ENCODE measurements around the gene PLEKHM1.
"Not testable (repeated sequence)": the region's sequence is repeated elsewhere in the genome, so short reads cannot be mapped to it uniquely, and the experiment has no call there.

Gene PLEKHM1

GRCh38 chr17:45468293-45469203 is 22.0 kb downstream of the PLEKHM1 start:
- peaks cover 15 to 30% of the 10 kb centered on the region in 2 experiments for H3K36me3 ChIP-seq (ENCODE audit: control insufficient read depth in 1 of 2, insufficient read depth in 2 of 2, low read depth in 1 of 2, low read length in 2 of 2)
- H3K23ac ChIP-seq (ENCODE audit: low read length in 2 of 2); H3K18ac ChIP-seq (ENCODE audit: low read depth in 1 of 2, low read length in 2 of 2); H3K4me1 ChIP-seq (ENCODE audit: control insufficient read depth, insufficient read depth, low read depth, low read length); H4K91ac ChIP-seq (ENCODE audit: low read length); H3K14ac ChIP-seq (ENCODE audit: low read length in 2 of 2); H4K8ac ChIP-seq (ENCODE audit: low read length); H3K79me1 ChIP-seq (replicated peaks; ENCODE audit: low read length, poor library complexity, severe bottlenecking); H2BK5ac ChIP-seq (ENCODE audit: low read depth, low read length, poor library complexity, severe bottlenecking); H3K27me3 ChIP-seq (ENCODE audit: control insufficient read depth in 1 of 2, insufficient read depth in 1 of 2, low read length in 2 of 2); H3K9me3 ChIP-seq (ENCODE audit: control insufficient read depth, low read length); H3K4me2 ChIP-seq (ENCODE audit: low read length, poor library complexity, severe bottlenecking); H2BK12ac ChIP-seq (ENCODE audit: low read length in 2 of 2); H3K9ac ChIP-seq (ENCODE audit: low read length); H2BK15ac ChIP-seq (ENCODE audit: low read depth, poor library complexity, severe bottlenecking); H3K4me3 ChIP-seq (ENCODE audit: insufficient read depth in 1 of 2, low read depth in 1 of 2, low read length in 2 of 2); DNase-seq; H3K4ac ChIP-seq (ENCODE audit: low read depth in 1 of 2, low read length in 2 of 2); H2AFZ ChIP-seq (ENCODE audit: low read depth, low read length); H3K27ac ChIP-seq (ENCODE audit: low read length, poor library complexity, severe bottlenecking); H2BK120ac ChIP-seq (ENCODE audit: low read depth, low read length); H2AK5ac ChIP-seq (ENCODE audit: low read length, severe bottlenecking): not testable (repeated sequence)
- WGBS, result 100% methylated on average over 2 of the region's 14 CpGs

DNA sequence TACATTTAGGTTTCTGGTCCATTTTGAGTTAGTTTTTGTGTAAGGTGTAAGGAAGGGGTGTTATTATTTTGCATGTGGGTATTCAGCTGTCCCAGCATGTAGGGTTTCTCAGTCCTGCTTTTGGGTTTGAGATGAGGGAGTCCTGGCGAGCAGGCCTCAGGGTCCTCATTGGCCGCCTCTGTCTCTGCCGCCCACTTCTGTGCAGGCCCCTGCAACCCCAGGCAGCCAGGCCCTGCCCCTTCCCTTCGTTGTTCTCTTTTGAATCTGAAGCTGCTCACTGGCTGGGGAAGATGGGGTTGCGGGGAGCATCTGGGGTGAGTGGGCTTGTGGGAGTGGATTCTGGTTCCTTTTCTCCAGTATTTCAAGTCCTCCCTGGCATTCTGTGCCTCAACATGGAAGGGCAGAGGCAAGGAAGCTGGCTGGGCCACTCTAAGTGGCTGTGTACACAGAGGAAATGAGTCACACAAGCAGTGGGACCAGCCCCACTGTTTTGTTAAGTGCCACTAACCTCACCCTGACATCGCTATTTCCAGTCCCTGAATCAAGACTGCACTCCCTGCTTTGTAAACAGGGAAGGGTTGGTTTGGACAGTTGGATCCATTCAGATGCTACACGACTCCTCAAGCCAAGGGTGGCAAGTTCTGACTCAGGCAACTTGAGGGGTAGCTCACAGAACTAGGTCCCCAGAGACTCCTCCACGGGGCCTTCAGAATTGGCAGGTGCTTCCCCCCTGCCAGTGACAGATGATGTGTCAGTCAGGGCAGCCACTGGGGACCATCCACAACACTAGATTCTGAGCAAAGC is 28.8 kb downstream of the PLEKHM1 start:
- peak; percentile 89 for DNase-seq

DNA sequence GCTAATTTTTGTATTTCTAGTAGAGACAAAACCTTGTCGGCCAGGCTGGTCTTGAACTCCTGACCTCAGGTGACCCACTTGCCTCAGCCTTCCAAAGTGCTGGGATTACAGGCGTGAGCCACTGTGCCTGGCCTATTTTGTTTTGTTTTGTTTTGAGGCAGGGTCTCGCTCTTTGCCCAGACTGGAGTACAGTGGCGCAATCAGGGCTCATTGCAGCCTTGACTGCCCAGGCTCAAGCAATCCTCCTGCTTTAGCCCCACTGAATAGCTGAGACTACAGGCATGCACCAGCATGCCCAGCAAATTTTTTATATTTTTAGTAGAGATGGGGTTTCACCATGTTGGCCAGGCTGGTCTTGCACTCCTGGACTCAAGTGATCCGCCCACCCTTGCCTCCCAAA is 30.1 kb downstream of the PLEKHM1 start:
- H3K9me3 ChIP-seq (ENCODE audit: control insufficient read depth, low read length); H3K14ac ChIP-seq (ENCODE audit: low read length in 2 of 2); H3K4me3 ChIP-seq (ENCODE audit: insufficient read depth in 1 of 2, low read depth in 1 of 2, low read length in 2 of 2); H3K9ac ChIP-seq (ENCODE audit: low read length); H2AK5ac ChIP-seq (ENCODE audit: low read length, severe bottlenecking); H3K4me1 ChIP-seq (ENCODE audit: control insufficient read depth, insufficient read depth, low read depth, low read length); H3K27ac ChIP-seq (ENCODE audit: low read length, poor library complexity, severe bottlenecking); H2BK5ac ChIP-seq (ENCODE audit: low read depth, low read length, poor library complexity, severe bottlenecking); H3K27me3 ChIP-seq (ENCODE audit: control insufficient read depth in 1 of 2, insufficient read depth in 1 of 2, low read length in 2 of 2); H3K4me2 ChIP-seq (ENCODE audit: low read length, poor library complexity, severe bottlenecking); DNase-seq; H2BK12ac ChIP-seq (ENCODE audit: low read length in 2 of 2); H4K8ac ChIP-seq (ENCODE audit: low read length); H3K79me1 ChIP-seq (replicated peaks; ENCODE audit: low read length, poor library complexity, severe bottlenecking); H4K91ac ChIP-seq (ENCODE audit: low read length); H2AFZ ChIP-seq (ENCODE audit: low read depth, low read length); H3K4ac ChIP-seq (ENCODE audit: low read depth in 1 of 2, low read length in 2 of 2); H3K23ac ChIP-seq (ENCODE audit: low read length in 2 of 2); H2BK120ac ChIP-seq (ENCODE audit: low read depth, low read length); H2BK15ac ChIP-seq (ENCODE audit: low read depth, poor library complexity, severe bottlenecking): not testable (repeated sequence)
- H3K18ac ChIP-seq (ENCODE audit: low read depth in 1 of 2, low read length in 2 of 2), result peak overlapping the region in 1 of 2 experiments; percentile 11
- H3K36me3 ChIP-seq (ENCODE audit: control insufficient read depth in 1 of 2, insufficient read depth in 2 of 2, low read depth in 1 of 2, low read length in 2 of 2), result peaks cover 9 to 21% of the 10 kb centered on the region in 2 experiments
- WGBS, result 100% methylated on average over 3 of the region's 5 CpGs

More for the DNA sequence above, 28.8 kb downstream of the PLEKHM1 start:
- not testable (repeated sequence) for H2AFZ ChIP-seq (ENCODE audit: low read depth, low read length); H2BK15ac ChIP-seq (ENCODE audit: low read depth, poor library complexity, severe bottlenecking); H2BK120ac ChIP-seq (ENCODE audit: low read depth, low read length); H3K4me3 ChIP-seq (ENCODE audit: insufficient read depth in 1 of 2, low read depth in 1 of 2, low read length in 2 of 2); H3K4me1 ChIP-seq (ENCODE audit: control insufficient read depth, insufficient read depth, low read depth, low read length); H4K8ac ChIP-seq (ENCODE audit: low read length); H3K23ac ChIP-seq (ENCODE audit: low read length in 2 of 2); H3K4ac ChIP-seq (ENCODE audit: low read depth in 1 of 2, low read length in 2 of 2); H2BK12ac ChIP-seq (ENCODE audit: low read length in 2 of 2); H4K91ac ChIP-seq (ENCODE audit: low read length); H3K4me2 ChIP-seq (ENCODE audit: low read length, poor library complexity, severe bottlenecking); H3K27ac ChIP-seq (ENCODE audit: low read length, poor library complexity, severe bottlenecking); H3K14ac ChIP-seq (ENCODE audit: low read length in 2 of 2); H3K27me3 ChIP-seq (ENCODE audit: control insufficient read depth in 1 of 2, insufficient read depth in 1 of 2, low read length in 2 of 2); H2AK5ac ChIP-seq (ENCODE audit: low read length, severe bottlenecking); H3K9me3 ChIP-seq (ENCODE audit: control insufficient read depth, low read length); H2BK5ac ChIP-seq (ENCODE audit: low read depth, low read length, poor library complexity, severe bottlenecking); H3K79me1 ChIP-seq (replicated peaks; ENCODE audit: low read length, poor library complexity, severe bottlenecking); H3K9ac ChIP-seq (ENCODE audit: low read length); H3K18ac ChIP-seq (ENCODE audit: low read depth in 1 of 2, low read length in 2 of 2)
- H3K36me3 ChIP-seq (ENCODE audit: control insufficient read depth in 1 of 2, insufficient read depth in 2 of 2, low read depth in 1 of 2, low read length in 2 of 2), result peaks cover 0 to 12% of the 10 kb centered on the region in 2 experiments
- 0% methylated on average over 1 of the region's 8 CpGs for WGBS

DNA sequence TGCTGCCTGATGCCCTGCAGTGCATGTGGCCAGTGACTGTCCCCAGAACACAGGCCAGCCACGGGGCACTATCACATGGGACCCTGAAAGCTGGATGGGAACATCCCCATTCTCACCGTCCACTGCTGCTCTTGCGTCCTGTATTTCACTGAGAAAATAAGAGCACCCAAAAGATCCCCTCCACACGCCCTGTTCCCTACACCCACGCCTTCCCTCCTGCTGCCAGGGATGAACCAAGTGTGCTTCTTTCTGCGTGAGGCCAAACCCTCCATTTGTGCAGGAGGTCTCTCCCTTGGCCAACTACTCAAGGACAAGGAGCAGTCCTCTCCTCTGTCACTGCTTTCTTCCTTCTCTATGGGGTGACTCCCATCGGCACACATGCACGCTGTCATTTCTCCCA is 36.2 kb downstream of the PLEKHM1 start:
- H3K18ac ChIP-seq (ENCODE audit: low read depth in 1 of 2, low read length in 2 of 2); H2BK15ac ChIP-seq (ENCODE audit: low read depth, poor library complexity, severe bottlenecking); H3K27me3 ChIP-seq (ENCODE audit: control insufficient read depth in 1 of 2, insufficient read depth in 1 of 2, low read length in 2 of 2); H3K23ac ChIP-seq (ENCODE audit: low read length in 2 of 2); H3K4me1 ChIP-seq (ENCODE audit: control insufficient read depth, insufficient read depth, low read depth, low read length); H3K27ac ChIP-seq (ENCODE audit: low read length, poor library complexity, severe bottlenecking); DNase-seq; H4K91ac ChIP-seq (ENCODE audit: low read length); H2BK120ac ChIP-seq (ENCODE audit: low read depth, low read length); H2AFZ ChIP-seq (ENCODE audit: low read depth, low read length); H3K79me1 ChIP-seq (replicated peaks; ENCODE audit: low read length, poor library complexity, severe bottlenecking); H2BK12ac ChIP-seq (ENCODE audit: low read length in 2 of 2); H3K4ac ChIP-seq (ENCODE audit: low read depth in 1 of 2, low read length in 2 of 2); H4K8ac ChIP-seq (ENCODE audit: low read length); H3K9me3 ChIP-seq (ENCODE audit: control insufficient read depth, low read length); H2AK5ac ChIP-seq (ENCODE audit: low read length, severe bottlenecking); H2BK5ac ChIP-seq (ENCODE audit: low read depth, low read length, poor library complexity, severe bottlenecking); H3K14ac ChIP-seq (ENCODE audit: low read length in 2 of 2); H3K4me3 ChIP-seq (ENCODE audit: insufficient read depth in 1 of 2, low read depth in 1 of 2, low read length in 2 of 2); H3K4me2 ChIP-seq (ENCODE audit: low read length, poor library complexity, severe bottlenecking); H3K9ac ChIP-seq (ENCODE audit: low read length): not testable (repeated sequence)
- 97% methylated on average over 7 of the region's 8 CpGs for WGBS
- peaks cover 41% of the 10 kb centered on the region in 2 experiments for H3K36me3 ChIP-seq (ENCODE audit: control insufficient read depth in 1 of 2, insufficient read depth in 2 of 2, low read depth in 1 of 2, low read length in 2 of 2)

Measured in mesenchymal stem cell (in vitro differentiated cells and primary cell).